ENCODE data around the gene MLPH. TPM values are rescaled to one million over a fixed set of nuclear protein-coding genes. Genes with fewer than 3 reads are reported as not detected.

MLPH gene
- total and polyA plus RNA-seq, 4 donors: 1.6 to 25.9 (median 22.3) TPM

- Histone ChIP-seq H3K27me3 (ENCODE audit: control insufficient read depth in 4 of 4, insufficient read depth in 4 of 4, low read length in 3 of 4) (no peaks in the 10 kb centered on the region), H3K4me3 (ENCODE audit: low read depth in 1 of 3, low read length in 3 of 3) (no peak overlapping the region), H3K9me3 (ENCODE audit: control insufficient read depth in 4 of 4, low read length in 3 of 4) (no peaks in the 10 kb centered on the region), H3K27ac (ENCODE audit: low read depth in 1 of 2, low read length in 2 of 2) (no peak overlapping the region), H3K36me3 (ENCODE audit: control insufficient read depth in 4 of 4, insufficient read depth in 3 of 4, low read depth in 1 of 4, low read length in 3 of 4) (peaks cover 0 to 5% (median 2%) of the 10 kb centered on the region in 4 donors), H3K9ac (ENCODE audit: low read depth in 1 of 2, low read length in 2 of 2) (no peak overlapping the region), H3K4me1 (ENCODE audit: control insufficient read depth in 4 of 4, insufficient read depth in 4 of 4, low read length in 3 of 4) (peaks cover 11 to 27% (median 20%) of the 10 kb centered on the region in 4 donors)
- 95% methylated on average over 9 of the region's 9 CpGs for WGBS
- no peak for DNase-seq (ENCODE audit: low spot score)
- TF ChIP-seq ATF3 (IDR thresholded peaks at IDR 0.05) (no peak), RXRA (IDR thresholded peaks at IDR 0.05) (no peak), FOXA1 (IDR thresholded peaks at IDR 0.05) (no peak), ZBTB33 (IDR thresholded peaks at IDR 0.05) (no peak), NR2F2 (IDR thresholded peaks at IDR 0.05) (no peak), YY1 (IDR thresholded peaks at IDR 0.05) (no peak), JUND (IDR thresholded peaks at IDR 0.05) (no peak), RAD21 (IDR thresholded peaks at IDR 0.05) (no peak), GABPA (IDR thresholded peaks at IDR 0.05 in 1 of 2, conservative IDR thresholded peaks at IDR 0.05 in 1 of 2) (no peak), EGR1 (IDR thresholded peaks at IDR 0.05; ENCODE audit: low read depth in 2 of 2) (no peak)
Observed at GRCh38 chr2:237536617-237537016, 49.6 kb downstream of the MLPH start.

GRCh38 chr2:237538001-237538720 lies 51.1 kb downstream of the MLPH start:
- Histone ChIP-seq H3K27me3 (ENCODE audit: control insufficient read depth in 4 of 4, insufficient read depth in 4 of 4, low read length in 3 of 4) (no peaks in the 10 kb centered on the region), H3K27ac (ENCODE audit: low read depth in 1 of 2, low read length in 2 of 2) (no peak overlapping the region), H3K4me3 (ENCODE audit: low read depth in 1 of 3, low read length in 3 of 3) (no peak overlapping the region), H3K4me1 (ENCODE audit: control insufficient read depth in 4 of 4, insufficient read depth in 4 of 4, low read length in 3 of 4) (peaks cover 11 to 31% (median 22%) of the 10 kb centered on the region in 4 donors), H3K9me3 (ENCODE audit: control insufficient read depth in 4 of 4, low read length in 3 of 4) (no peaks in the 10 kb centered on the region), H3K36me3 (ENCODE audit: control insufficient read depth in 4 of 4, insufficient read depth in 3 of 4, low read depth in 1 of 4, low read length in 3 of 4) (peaks cover 0 to 2% (median 0%) of the 10 kb centered on the region in 4 donors), H3K9ac (ENCODE audit: low read depth in 1 of 2, low read length in 2 of 2) (no peak overlapping the region)
- TF ChIP-seq HNF4A (conservative IDR thresholded peaks at IDR 0.05): no peak
- no peak for TF ChIP-seq ZBTB33 (IDR thresholded peaks at IDR 0.05)
- TF ChIP-seq NR2F2 (IDR thresholded peaks at IDR 0.05): no peak
- TF ChIP-seq YY1 (IDR thresholded peaks at IDR 0.05): no peak
- TF ChIP-seq FOXA1 (IDR thresholded peaks at IDR 0.05): no peak
- no peak for TF ChIP-seq EGR1 (IDR thresholded peaks at IDR 0.05; ENCODE audit: low read depth in 2 of 2)
- TF ChIP-seq RXRA (IDR thresholded peaks at IDR 0.05): no peak
- TF ChIP-seq JUND (IDR thresholded peaks at IDR 0.05): no peak
- no peak for TF ChIP-seq FOXA2 (IDR thresholded peaks at IDR 0.05)
- no peak for TF ChIP-seq REST (IDR thresholded peaks at IDR 0.05)
- TF ChIP-seq ATF3 (IDR thresholded peaks at IDR 0.05): no peak
- no peak for TF ChIP-seq TAF1 (conservative IDR thresholded peaks at IDR 0.05)
- no peak for TF ChIP-seq RAD21 (IDR thresholded peaks at IDR 0.05)
- TF ChIP-seq SP1 (IDR thresholded peaks at IDR 0.05): no peak
- no peak for TF ChIP-seq CTCF (IDR thresholded peaks at IDR 0.05; ENCODE audit: low read depth, low read length, missing input control)
- TF ChIP-seq GABPA (IDR thresholded peaks at IDR 0.05 in 1 of 2, conservative IDR thresholded peaks at IDR 0.05 in 1 of 2): no peak
- 90% methylated on average over 29 of the region's 29 CpGs for WGBS
- DNase-seq (ENCODE audit: low spot score): no peak
